H9 (cell line): ENCODE data around the gene MAN1A2. TPM values are rescaled to one million over a fixed set of nuclear protein-coding genes. Genes with fewer than 3 reads are reported as not detected.

Experiments
- DNase-seq: peaks from one replicate; pipeline ENCODE4 v3.0.0-alpha.2; 2017
- H2AFZ ChIP-seq: one replicate; pipeline ENCODE4 v1.6.1; 2013; ENCODE audit warnings: mild to moderate bottlenecking, low read length, control low read depth, moderate library complexity
- H2AK5ac ChIP-seq: 2 replicates; pipeline ENCODE4 v1.6.1; 2013; ENCODE audit warnings: low read length, control low read depth, mixed read lengths; ENCODE audit not compliant: insufficient read length
- H2BK120ac ChIP-seq: one replicate; pipeline ENCODE4 v1.6.1; 2013; ENCODE audit warnings: low read depth, mild to moderate bottlenecking, low read length, control low read depth, inconsistent platforms; ENCODE audit not compliant: poor library complexity, severe bottlenecking
- H2BK12ac ChIP-seq: 2 replicates; pipeline ENCODE4 v1.6.1; 2013; ENCODE audit warnings: low read length, control low read depth, mixed read lengths, low read depth; ENCODE audit not compliant: insufficient read length
- H2BK15ac ChIP-seq: 2 replicates; pipeline ENCODE4 v1.6.1; 2013; ENCODE audit warnings: low read depth, low read length, control low read depth
- H2BK20ac ChIP-seq: one replicate; pipeline ENCODE4 v1.6.1; 2013; ENCODE audit warnings: low read depth, mild to moderate bottlenecking, low read length, control low read depth, inconsistent platforms; ENCODE audit not compliant: poor library complexity, severe bottlenecking
- H2BK5ac ChIP-seq: 2 replicates; pipeline ENCODE4 v1.6.1; 2013; ENCODE audit warnings: low read length, control low read depth, mixed read lengths; ENCODE audit not compliant: insufficient read length
- H3K14ac ChIP-seq: 2 replicates; pipeline ENCODE4 v1.6.1; 2013; ENCODE audit warnings: low read length, control low read depth; ENCODE audit not compliant: insufficient read depth
- H3K18ac ChIP-seq: 2 replicates; pipeline ENCODE4 v1.6.1; 2013; ENCODE audit warnings: low read depth, mild to moderate bottlenecking, mixed read lengths, low read length, control low read depth; ENCODE audit not compliant: insufficient read length
- H3K23ac ChIP-seq: 2 replicates; pipeline ENCODE4 v1.6.1; 2013; ENCODE audit warnings: low read length, control low read depth, mixed read lengths, low read depth; ENCODE audit not compliant: insufficient read length
- H3K23me2 ChIP-seq: 2 replicates; pipeline ENCODE4 v1.6.1; 2013; ENCODE audit warnings: low read depth, mild to moderate bottlenecking, mixed read lengths, low read length, control low read depth; ENCODE audit not compliant: insufficient read length, poor library complexity, severe bottlenecking
- H3K27ac ChIP-seq: 2 replicates; pipeline ENCODE4 v1.5.1; 2013; ENCODE audit warnings: low read length, control low read depth, mixed read lengths, low read depth; ENCODE audit not compliant: insufficient read length
- H3K27me3 ChIP-seq: 2 replicates; pipeline ENCODE4 v1.6.1; 2013; ENCODE audit warnings: low read length, control low read depth, inconsistent platforms; ENCODE audit not compliant: insufficient read depth
- H3K4ac ChIP-seq: 2 replicates; pipeline ENCODE4 v1.6.1; 2013; ENCODE audit warnings: low read depth, mild to moderate bottlenecking, control low read depth, inconsistent platforms, low read length, moderate library complexity
- H3K4me1 ChIP-seq: 2 replicates; pipeline ENCODE4 v1.6.1; 2013; ENCODE audit warnings: low read length, control low read depth, inconsistent platforms; ENCODE audit not compliant: insufficient read depth
- H3K4me2 ChIP-seq: 2 replicates; pipeline ENCODE4 v1.6.1; 2013; ENCODE audit warnings: low read length, control low read depth, mixed read lengths; ENCODE audit not compliant: insufficient read length, insufficient read depth
- H3K56ac ChIP-seq: 2 replicates; pipeline ENCODE4 v1.6.1; 2013; ENCODE audit warnings: low read depth, mild to moderate bottlenecking, mixed read lengths, low read length, control low read depth; ENCODE audit not compliant: insufficient read length
- H3K79me1 ChIP-seq: 2 replicates; pipeline ENCODE4 v1.6.1; 2013; ENCODE audit warnings: low read depth, mild to moderate bottlenecking, moderate library complexity, low read length, control low read depth, inconsistent platforms; ENCODE audit not compliant: insufficient read depth, poor library complexity, severe bottlenecking
- H3K79me2 ChIP-seq: 2 replicates; pipeline ENCODE4 v1.6.1; 2013; ENCODE audit warnings: low read length, control low read depth, inconsistent platforms; ENCODE audit not compliant: insufficient read depth
- H3K9ac ChIP-seq: 2 replicates; pipeline ENCODE4 v1.6.1; 2013; ENCODE audit warnings: low read length, control low read depth, mixed read lengths; ENCODE audit not compliant: insufficient read length; ENCODE audit errors: extremely low read depth
- H3K9me3 ChIP-seq: one replicate; pipeline ENCODE4 v1.6.1; 2013; ENCODE audit warnings: low read depth, low read length, inconsistent platforms; ENCODE audit not compliant: control insufficient read depth
- H3T11ph ChIP-seq: one replicate; pipeline ENCODE4 v1.6.1; 2013; ENCODE audit warnings: mild to moderate bottlenecking, low read length, control low read depth, inconsistent platforms
- H4K20me1 ChIP-seq: one replicate; pipeline ENCODE4 v1.6.1; 2013; ENCODE audit not compliant: control insufficient read depth, insufficient read length, insufficient read depth
- H4K5ac ChIP-seq: 2 replicates; pipeline ENCODE4 v1.6.1; 2013; ENCODE audit warnings: low read depth, mild to moderate bottlenecking, mixed read lengths, low read length, control low read depth; ENCODE audit not compliant: insufficient read length
- H4K8ac ChIP-seq: replicated peaks from 2 replicates; pipeline ENCODE4 v1.6.1; 2013; ENCODE audit warnings: low read length, control low read depth, mixed read lengths, low read depth; ENCODE audit not compliant: insufficient read length
- H4K91ac ChIP-seq: 2 replicates; pipeline ENCODE4 v1.6.1; 2013; ENCODE audit warnings: low read depth, mild to moderate bottlenecking, moderate library complexity, mixed read lengths, low read length, control low read depth; ENCODE audit not compliant: insufficient read length
- H3K27ac Mint-ChIP-seq, 3 experiments: 2 replicates in 2 of 3; 3 replicates in 1 of 3; pipeline ENCODE4 v1.8.0; 2020 to 2021; ENCODE audit warnings: mixed read lengths in 3 of 3, mild to moderate bottlenecking in 1 of 3, moderate library complexity in 1 of 3
- H3K27me3 Mint-ChIP-seq: 2 replicates; pipeline ENCODE4 v1.8.0; 2021; ENCODE audit warnings: low read depth, mild to moderate bottlenecking, moderate library complexity, mixed read lengths
- H3K36me3 Mint-ChIP-seq, 3 experiments: 2 replicates in 2 of 3; 3 replicates in 1 of 3; pipeline ENCODE4 v1.8.0; 2020 to 2021; ENCODE audit warnings: low read depth in 3 of 3, mixed read lengths in 3 of 3; ENCODE audit not compliant: insufficient read depth in 1 of 3
- H3K4me1 Mint-ChIP-seq, 2 experiments: 2 replicates each; pipeline ENCODE4 v1.8.0; 2020; ENCODE audit warnings: mixed read lengths in 2 of 2
- H3K4me3 Mint-ChIP-seq, 2 experiments: 2 replicates in 1 of 2; 3 replicates in 1 of 2; pipeline ENCODE4 v1.8.0; 2020 to 2021; ENCODE audit warnings: mild to moderate bottlenecking in 2 of 2, mixed read lengths in 2 of 2, moderate library complexity in 1 of 2
- H3K9me3 Mint-ChIP-seq, 2 experiments: 2 replicates in 1 of 2; 3 replicates in 1 of 2; pipeline ENCODE4 v1.8.0; 2020; ENCODE audit warnings: mild to moderate bottlenecking in 2 of 2, mixed read lengths in 2 of 2, moderate library complexity in 1 of 2
- CTCF ChIP-seq: fragments of 200-600 bp; sonication (generic); conservative IDR thresholded peaks from 3 replicates; pipeline ENCODE4 v1.8.0; 2021; ENCODE audit warnings: antibody characterized with exemption, mild to moderate bottlenecking
- WGBS: extraction: QIAGEN DNeasy Blood & Tissue Kit; methylation state at CpG from one replicate; pipeline ENCODE4 v1.1.7; 2013; ENCODE audit warnings: missing lambda C conversion rate, low lambda C conversion rate, mixed read lengths; ENCODE audit not compliant: insufficient read length; ENCODE audit errors: extremely low coverage; 5-methylcytosine and 5-hydroxymethylcytosine counted together
- total RNA-seq: library from RNA; stranded (reverse); gene quantifications from 2 replicates; pipeline ENCODE4 v1.2.1, GENCODE V29; 2021

The MAN1A2 gene
- total RNA-seq, 1 experiment from 2014 or later: 24.0 TPM

- peaks cover 15 to 17% of the 10 kb centered on the region in 2 experiments for H3K4me1 Mint-ChIP-seq
- no CpG with 5 or more reads among the region's 1 CpG for WGBS
- TF ChIP-seq CTCF: no peak
Measured at GRCh38 chr1:117318011-117318410, 49.2 kb upstream of the MAN1A2 start.

More at GRCh38 chr1:117318011-117318410, 49.2 kb upstream of the MAN1A2 start:
- no peak overlapping the region for H2BK20ac ChIP-seq
- no peak overlapping the region for H2AK5ac ChIP-seq
- Mint-ChIP-seq H3K36me3 (0 out of 7 replicates have a peak, but pooled peaks cover 0 to 2% (median 0%) of the 10 kb centered on the region in 3 experiments), H3K4me3 (no peak overlapping the region), H3K27ac (no peak overlapping the region), H3K27me3 (peaks cover 2% of the 10 kb centered on the region; the same call in 1 of the 2 replicates), H3K9me3 (no peaks in the 10 kb centered on the region)
- no peaks in the 10 kb centered on the region for H3K79me2 ChIP-seq
- no peak overlapping the region for H3K23ac ChIP-seq
- H3K23me2 ChIP-seq: no peaks in the 10 kb centered on the region
- H3K9me3 ChIP-seq: no peaks in the 10 kb centered on the region
- no peak overlapping the region for H3K56ac ChIP-seq
- H3K18ac ChIP-seq: no peak overlapping the region
- no peak overlapping the region for H3T11ph ChIP-seq
- no peaks in the 10 kb centered on the region for H3K27me3 ChIP-seq
- H2BK15ac ChIP-seq: no peak overlapping the region
- no peak overlapping the region for H2BK5ac ChIP-seq
- no peak overlapping the region for H4K5ac ChIP-seq
- H2BK120ac ChIP-seq: no peak overlapping the region
- H3K4ac ChIP-seq: no peak overlapping the region
- no peaks in the 10 kb centered on the region for H4K20me1 ChIP-seq
- DNase-seq: no peak
- no peak overlapping the region for H2AFZ ChIP-seq
- no peaks in the 10 kb centered on the region for H3K79me1 ChIP-seq
- H3K14ac ChIP-seq: no peak overlapping the region
- H3K4me1 ChIP-seq: no peaks in the 10 kb centered on the region
- H2BK12ac ChIP-seq: no peak overlapping the region
- no peak overlapping the region for H3K27ac ChIP-seq
- no peak overlapping the region for H3K9ac ChIP-seq
- H4K91ac ChIP-seq: no peak overlapping the region
- no peak overlapping the region for H4K8ac ChIP-seq
- H3K4me2 ChIP-seq: no peak overlapping the region
